IPS DF 4.7 (cell line): ENCODE results near the gene NTPCR.
"Not testable (repeated sequence)": the region's sequence is repeated elsewhere in the genome, so short reads cannot be mapped to it uniquely, and the experiment has no call there.

Source experiments
- DNase-seq: peaks from one replicate; pipeline ENCODE4 v3.0.0-alpha.2; 2013; ENCODE audit warnings: low spot score; ENCODE audit errors: extremely low read depth

The NTPCR gene

DNA sequence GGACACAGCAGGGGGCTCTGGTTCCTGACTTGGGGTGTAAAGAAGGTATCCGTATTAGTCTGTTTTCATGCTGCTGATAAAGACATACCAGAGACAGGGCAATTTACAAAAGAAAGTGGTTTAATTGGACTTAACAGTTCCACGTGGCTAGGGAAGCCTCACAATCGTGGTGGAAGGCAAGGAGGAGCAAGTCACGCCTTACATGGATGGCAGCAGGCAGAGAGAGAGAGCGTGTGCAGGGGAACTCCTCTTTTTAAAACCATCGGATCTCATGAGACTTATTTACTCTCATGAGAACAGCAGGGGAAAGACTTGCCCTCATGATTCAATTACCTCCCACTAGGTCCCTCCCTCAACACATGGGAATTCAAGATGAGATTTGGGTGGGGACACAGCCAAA lies 23.2 kb upstream of the NTPCR start:
- DNase-seq: not testable (repeated sequence)

DNA sequence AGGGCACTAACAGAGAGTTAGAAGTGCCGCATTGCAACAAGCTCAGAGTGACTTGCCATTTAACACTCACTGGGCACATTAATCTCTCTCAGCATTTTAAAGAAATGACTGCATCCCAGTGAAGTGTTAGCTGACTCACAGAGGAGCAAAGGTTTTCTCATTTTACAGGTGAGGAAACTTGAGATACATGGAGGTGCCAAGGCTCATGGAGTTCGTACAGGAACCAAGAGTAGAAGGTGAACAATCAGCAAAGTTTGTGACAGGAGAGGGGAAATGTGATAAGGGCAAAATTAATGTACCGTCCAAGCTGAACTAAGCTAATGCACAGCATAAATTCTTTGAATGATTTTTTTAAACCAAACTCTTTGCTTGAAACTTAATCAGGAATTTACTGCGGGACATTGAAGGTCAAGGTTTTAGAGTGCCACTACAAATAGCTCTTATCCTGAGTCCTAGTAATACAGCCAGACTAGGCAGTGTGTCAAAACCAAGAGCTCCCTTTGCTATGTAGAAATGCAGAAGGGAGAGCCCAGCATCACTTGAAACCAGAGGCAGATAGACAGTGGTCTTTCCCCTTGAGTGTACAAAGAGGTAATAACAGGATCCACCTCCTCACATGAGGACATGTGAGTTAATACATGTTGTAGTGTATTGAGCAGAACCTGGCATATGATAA lies 22.4 kb upstream of the NTPCR start:
- DNase-seq: no peak

DNA sequence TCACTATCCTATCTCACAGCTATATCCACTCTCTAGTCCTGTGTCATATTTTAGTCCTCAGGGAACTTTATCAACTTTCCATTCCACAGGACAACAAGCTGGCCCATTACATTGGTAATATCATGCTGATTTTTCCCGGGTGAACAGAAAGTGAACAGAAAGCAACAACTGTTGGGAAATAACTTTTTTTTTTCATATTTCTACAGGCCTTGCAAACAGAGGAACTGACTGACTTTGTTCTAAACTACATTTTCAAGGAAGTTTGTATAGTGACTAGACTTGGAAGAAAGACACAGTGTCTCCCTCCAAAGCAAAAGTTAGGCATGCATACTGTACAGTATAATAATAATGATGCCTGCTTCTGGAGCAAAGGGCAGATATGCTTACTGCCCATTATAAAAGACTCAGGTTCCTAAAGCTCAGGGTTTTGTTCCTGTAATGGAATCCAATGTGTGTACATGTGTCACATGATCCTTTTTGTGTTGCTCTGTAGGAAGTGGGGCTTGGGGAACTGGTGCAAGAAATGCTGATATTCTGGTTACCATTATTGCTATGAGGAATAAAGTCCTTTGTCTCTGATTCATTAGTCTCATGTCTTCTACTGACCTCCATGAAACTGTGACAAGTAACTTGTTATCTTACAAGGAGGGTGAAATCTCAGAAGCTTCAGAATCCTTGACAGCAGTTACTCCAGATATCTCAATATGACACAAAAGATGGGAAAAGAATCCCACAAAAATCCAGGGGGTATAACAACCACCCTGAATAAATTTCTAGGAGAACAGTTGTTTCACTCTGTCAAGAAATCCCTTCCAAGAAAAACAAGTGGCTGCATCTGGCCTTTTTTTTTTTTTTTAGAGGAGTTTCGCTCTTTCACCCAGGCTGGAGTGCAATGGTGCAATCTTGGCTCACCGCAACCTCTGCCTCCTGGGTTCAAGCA lies 17.7 kb upstream of the NTPCR start:
- no peak for DNase-seq

DNA sequence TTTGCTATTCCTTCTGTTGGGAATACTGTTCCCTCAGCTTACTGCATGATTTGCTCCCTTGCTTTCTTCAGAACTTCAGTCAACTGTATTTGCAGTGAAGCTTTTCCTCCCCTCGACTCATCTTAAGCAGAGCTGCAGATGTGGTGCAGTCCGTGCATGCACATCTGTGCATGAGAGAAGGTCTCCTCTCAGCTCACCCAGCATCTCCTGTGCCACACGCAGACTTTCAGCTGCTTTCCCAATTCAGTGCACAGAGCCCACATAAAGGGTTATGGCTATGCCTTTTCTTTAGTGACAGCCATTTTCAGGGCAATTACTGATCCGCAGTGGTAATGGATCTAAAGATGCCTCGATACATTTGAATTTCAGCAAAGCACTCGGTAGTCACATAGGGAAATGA lies 13.5 kb upstream of the NTPCR start:
- no peak for DNase-seq

DNA sequence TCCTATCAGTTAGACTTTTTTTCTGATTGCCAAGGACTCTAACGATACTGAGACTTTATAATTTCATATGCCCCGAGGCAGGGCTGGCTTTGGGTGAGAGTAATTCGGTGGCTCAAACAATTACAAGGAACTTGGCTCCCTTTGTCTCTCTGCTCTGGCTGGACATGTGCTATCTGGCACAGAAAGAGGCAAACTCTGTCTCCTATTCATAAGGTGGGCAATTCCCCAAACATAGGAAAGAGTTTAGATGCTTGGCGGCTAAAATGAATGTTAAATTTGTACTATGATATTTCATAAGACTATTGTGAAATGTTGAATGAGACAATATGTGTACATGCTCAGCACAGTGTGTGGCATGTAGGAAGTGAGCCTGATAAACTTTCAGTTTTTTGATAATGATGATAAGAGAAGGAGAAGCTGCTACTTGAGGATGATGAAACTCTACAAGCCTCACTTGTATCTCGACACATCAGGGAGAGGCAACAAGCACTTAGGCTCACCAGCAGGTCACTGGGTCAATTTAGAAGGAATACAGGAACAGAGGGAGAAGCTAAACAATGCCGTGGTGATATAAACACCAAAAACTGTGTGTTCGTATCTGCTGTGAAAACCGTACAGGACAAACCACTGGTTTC lies 12.6 kb upstream of the NTPCR start:
- no peak for DNase-seq

DNA sequence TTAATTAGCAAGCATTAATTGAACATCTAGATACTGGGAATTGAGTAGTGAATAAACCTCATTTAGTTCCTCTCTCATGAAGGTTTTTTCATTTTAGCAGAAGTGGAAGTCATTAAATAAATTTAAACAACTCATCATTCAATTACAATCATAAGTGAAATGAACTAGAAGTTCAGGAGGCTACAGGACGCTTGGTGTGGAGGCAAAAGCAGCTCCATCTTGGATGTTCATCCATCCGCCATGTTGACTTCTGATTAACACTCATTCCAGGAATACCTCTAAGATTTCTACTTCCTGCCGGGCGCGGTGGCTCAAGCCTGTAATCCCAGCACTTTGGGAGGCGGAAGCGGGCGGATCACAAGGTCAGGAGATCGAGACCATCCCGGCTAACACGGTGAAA lies 11.5 kb upstream of the NTPCR start:
- DNase-seq: no peak

DNA sequence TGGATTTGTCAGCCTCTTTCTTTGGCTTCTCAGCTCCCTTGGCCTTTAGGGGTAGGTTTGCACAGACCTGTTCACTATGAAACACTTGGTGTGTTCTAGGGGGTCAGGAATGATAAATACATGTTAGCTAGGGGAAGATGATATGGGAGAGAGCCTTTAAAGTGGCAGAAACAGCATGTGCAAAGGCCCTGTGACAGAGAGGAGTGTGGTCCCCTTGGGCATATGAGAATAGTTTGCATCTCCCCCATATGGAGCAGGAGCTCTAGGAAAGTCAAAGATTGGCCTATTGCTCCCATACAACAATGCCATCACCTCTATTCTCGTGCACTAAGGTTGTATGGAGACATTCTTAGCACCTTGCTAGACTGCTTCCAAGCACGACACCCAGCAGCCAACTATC lies 10.7 kb upstream of the NTPCR start:
- DNase-seq: no peak

DNA sequence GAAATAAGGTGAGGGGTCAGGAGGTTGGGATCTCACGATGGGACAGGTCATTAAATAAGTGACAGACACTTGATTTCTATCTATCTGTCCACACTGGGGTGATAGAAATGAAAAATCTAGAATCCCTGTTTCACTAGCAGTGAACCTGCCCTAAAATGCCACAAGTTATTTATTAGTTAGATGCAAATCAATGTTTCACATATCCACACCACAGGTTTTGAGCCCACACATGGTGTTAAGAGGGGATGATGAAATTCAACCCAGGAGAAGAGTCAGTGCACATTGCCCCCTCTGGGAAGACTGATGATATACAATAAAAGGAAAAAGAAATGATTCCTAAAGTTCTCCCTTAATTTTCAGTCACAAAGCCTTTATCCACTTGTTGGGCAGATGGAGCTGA lies 10.1 kb upstream of the NTPCR start:
- no peak for DNase-seq

DNA sequence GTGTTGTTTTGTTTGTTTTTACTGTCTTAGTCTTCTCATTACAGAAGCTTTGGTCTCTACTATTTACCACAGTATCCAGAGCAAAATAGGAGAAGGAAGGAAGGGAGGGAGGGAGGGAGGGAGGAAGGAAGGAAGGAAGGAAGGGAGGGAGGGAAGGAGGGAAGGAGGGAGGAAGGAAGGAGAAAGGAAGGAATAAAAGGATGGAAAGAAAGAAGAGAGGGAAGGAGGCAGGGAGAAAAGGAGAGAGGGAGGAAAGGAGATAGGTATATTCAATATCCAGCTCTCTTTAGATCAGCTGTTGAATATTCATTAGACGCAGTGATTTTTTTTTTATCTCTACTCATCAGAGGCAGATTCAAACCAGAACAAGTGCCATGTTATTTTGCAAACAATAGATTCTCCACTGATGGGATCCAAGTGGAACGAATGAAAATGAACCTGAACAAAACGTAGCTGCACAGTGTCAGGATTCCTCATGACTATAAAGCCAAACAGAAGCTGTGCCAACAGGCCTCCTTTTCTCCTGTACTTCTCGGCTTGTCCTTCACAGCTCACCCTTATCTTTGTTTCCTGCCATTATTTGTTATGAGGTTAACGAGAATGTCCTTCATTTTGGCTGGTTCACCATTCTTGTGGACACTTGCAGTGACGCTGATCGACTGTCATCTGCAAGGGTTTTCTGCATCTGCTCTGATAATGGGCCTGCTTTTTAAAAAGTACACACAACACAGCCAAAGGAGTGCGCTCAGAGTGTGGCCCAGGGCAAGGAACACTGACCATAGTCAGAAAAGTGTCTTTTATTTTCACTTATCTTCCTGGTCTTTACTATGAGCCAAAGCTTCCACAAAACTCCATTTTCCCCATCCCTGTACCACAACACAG lies 7.8 kb upstream of the NTPCR start:
- no peak for DNase-seq

DNA sequence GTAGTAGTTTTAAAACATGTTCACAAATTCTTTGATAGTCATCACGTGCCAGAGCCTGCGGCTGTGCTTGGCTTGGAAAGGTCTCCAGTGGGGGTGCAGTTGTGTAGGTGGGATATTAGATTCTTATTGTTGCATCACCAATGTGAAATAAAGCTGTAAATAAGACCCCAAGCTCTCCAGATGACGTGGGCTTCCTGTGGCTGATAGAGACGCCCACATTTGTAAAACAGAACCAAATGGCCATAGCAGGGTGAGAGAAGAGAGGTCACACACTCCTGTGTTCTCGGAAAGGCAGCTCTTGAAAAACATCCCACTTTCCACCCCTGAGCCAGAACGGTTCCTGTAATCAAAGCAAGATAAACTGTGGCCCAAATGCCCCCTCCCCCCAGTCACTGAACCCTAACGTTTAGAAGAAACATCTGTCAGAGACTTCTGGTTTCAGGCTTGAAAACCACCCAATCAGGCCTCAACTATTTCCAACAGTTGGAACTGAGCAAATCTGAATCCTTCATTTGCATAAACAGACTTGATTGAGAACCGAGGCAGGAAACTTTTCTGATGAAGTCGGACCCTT lies 6.6 kb upstream of the NTPCR start:
- DNase-seq: no peak

DNA sequence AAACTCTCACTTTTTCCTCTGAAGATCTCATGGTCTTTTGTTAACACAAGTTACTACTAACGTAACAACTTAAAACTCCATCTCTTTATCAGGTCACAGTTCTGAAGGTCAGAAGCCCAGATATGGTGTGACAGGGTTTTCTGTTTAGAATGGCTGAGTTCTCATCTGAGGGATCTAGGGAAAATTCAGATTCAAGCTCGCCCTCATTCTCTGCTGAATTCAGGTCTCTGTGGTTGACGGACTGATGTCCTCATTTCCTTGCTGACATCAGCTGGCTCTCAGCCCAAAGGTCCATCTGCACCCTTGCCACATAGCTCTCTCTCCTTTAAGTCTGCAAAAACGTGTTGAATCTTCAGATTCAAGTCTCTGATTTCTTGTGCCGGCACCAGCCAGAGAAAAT lies 6.1 kb upstream of the NTPCR start:
- no peak for DNase-seq

DNA sequence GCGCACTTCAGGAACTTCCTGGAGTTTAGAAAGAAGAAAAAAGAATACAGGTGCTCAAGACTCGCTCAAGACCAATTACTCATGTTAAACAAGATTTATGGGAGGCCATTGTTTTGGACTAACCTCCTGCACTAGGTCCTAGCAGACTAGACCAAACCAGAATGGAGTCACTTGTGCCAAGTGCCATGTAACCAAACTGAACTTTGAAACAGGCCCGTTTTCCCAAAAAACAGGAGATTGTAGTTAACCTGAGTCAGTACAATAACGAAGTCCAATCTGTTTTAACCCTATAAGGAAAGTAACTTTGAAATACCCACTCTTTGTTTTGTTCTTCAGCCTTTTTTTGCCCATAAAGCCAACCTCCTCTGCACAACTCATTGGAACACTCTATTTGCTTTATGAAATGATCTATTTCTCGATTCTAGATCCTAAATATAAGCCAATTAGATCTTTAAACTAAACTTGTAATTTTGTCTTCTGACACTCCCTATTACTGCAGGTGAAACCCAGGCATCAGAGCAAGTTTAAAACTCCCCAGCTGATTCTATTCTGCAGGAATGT lies 695 bp upstream of the NTPCR start:
- no peak for DNase-seq

DNA sequence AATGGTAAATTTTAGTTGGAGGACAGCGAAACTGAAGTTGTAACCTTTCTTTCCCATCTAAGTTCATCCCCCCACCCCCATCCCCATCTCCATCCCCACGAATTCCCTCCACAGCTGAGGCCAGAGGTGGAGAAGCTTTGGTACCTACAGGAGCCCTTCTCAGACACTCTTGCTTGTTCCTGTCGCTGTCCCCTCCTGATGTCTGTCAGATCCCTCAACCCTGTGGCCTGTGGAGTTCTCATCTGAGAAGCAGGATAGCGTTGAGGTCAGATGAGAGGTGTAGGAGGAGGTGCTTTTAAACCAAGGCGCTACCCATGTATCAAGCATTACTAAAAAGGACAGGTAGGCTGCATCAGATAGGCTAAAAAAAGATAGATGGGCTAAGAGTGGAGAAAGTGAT lies 769 bp downstream of the NTPCR start:
- DNase-seq: no peak

DNA sequence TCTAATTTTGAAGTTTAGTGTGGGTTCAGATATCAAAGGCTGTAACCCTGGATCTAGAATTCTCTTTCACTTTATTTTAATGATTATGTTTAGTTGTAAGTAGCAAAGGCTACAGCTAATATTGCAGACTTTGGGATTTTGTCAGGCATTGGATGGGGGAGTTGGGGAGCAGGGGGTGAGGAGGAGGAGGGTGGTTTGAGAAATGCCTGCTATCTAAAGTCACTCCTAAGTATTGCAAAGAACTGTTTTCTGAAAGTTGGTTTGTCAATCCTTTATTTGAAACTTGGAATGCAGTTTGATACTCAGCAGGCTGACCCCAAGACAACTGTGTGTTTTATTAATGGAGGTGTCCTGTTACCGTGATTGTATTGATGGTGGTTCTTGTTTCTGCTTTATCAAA lies 1.2 kb downstream of the NTPCR start:
- DNase-seq: no peak

DNA sequence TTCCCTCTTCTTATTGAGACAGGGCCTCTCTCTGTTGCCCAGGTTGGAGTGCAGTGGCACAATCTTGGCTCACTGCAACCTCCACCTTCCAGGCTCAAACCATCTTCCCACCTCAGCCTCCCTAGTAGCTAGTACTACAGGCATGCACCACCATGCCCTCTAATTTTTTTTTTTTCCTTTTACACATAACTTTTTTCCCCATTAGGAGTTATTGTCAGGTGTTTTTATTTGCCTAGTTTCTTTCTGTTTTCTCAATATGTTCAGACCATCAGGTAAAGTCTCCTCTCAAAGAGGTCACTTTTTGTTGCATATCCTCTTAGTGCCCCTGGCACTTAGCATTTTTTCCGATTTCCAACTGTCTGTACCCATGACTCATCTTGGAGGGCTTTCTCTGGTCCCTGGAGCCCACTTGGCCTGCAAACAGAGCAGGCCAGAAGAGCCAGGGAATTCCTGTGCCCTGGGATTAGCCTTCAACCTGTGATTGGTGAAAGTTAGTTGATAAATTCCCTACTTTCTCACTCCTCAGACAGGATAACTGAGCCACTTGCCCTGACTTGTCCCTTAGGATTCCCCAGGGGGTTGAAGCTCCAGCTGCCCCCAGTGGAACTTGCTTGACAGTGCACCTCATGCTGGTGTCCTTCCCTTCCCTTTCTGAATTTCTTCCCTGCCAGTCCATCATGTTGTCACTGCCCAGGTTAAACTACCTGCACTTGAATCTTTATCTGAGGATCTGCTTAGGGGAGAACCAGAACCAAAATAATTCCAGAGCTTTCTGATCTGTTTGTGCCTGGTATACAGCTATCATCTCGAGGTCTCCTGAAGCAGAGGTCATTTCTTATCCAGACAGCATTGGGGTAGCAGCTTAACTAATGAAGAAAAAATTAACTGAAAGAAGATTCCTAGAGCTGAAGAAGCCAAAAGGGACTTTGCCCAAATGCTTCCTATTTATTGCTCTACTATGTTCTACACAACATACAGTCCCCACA lies 2.4 kb downstream of the NTPCR start:
- peak; percentile 76 for DNase-seq

DNA sequence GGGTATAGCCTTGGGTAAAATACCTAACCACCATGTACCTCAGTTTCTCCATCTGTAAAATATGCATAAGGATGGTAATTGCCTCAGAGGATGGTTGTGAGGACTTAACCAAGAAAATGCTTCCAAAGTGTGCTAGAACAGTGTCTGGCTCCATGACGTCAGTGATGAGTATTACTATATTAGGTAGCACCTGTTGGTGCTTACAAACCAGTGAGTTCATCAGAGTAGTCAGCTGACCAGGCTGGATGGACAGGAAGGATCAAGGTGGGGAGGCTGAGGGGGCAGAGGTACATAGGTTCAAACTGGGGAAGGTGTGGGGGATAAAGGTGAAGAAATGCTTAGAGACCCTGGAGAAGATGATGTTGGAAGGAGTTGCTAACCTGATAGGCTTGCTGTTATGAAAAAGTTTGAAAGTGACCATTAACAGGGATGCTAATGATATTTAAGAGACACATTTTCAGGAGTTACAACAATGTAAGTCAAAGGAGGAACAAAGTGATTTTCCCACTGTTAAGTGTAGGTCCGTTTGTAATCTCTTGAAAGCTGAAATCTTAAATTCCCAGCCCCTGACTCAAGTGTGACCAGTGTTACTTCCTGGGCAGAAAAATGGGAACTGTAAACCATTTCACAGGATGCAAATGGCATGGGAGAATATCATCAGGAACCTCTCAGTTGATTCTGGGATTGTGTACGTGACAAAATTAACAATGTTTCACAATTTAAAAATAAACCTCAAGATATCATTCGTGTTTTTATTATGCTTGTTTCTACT lies 4.4 kb downstream of the NTPCR start:
- DNase-seq: no peak

DNA sequence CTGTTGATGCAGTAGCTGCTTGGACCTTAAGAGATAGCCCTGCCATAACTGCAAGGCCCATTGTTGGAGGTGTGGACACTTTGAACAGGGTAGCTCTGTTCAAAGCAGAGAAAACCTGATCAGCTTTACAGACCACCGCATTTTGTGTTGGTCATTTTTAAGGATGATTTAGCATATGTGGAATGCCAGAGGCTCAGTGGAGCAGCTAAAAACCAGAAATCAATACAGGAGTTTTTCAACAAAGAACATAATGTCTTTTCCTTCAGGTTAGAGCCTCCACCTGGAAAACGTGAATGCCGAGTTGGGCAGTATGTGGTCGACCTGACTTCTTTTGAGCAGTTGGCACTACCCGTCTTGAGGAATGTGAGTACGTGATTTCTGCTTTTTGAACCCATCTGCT lies 5.7 kb downstream of the NTPCR start:
- no peak for DNase-seq

DNA sequence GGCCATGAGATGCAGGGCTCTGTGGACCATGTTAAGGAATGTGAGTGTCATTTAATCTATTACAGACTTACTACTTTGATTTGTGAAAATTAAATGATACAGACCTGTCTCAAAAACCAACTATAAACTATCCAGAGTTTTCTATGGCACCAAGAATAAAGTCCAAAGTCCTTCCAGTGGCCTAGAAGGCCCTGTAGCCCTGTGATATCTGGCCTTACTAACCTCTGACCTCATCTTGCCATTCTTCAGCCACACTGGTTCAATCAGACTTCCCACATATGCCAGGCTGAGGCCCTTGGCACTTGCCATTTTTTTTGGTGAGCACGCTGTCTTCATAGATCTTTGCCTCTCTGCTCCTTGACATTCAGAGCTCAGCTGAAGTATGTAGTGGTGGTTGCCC lies 7.7 kb downstream of the NTPCR start:
- no peak for DNase-seq
